ENCODE measurements around the gene TRAF7.

The TRAF7 gene

GRCh38 chr16:2166263-2167067, 10.9 kb downstream of the TRAF7 start:
- FAIRE-seq: no peak

GRCh38 chr16:2167068-2167638, 11.6 kb downstream of the TRAF7 start:
- no peak for FAIRE-seq

GRCh38 chr16:2170080-2170479, 14.5 kb downstream of the TRAF7 start:
- FAIRE-seq: no peak

GRCh38 chr16:2170587-2171435, 15.2 kb downstream of the TRAF7 start:
- no peak for FAIRE-seq

- FAIRE-seq: no peak
These were observed 16.1 kb downstream of the TRAF7 start for GRCh38 chr16:2171601-2172178.

- FAIRE-seq: no peak
These were observed 17.2 kb downstream of the TRAF7 start for GRCh38 chr16:2172688-2173335.

GRCh38 chr16:2173366-2173765, 17.8 kb downstream of the TRAF7 start:
- no peak for FAIRE-seq

- FAIRE-seq: no peak
These were observed 18.3 kb downstream of the TRAF7 start for GRCh38 chr16:2173916-2174315.

- FAIRE-seq: no peak
These were observed 19.0 kb downstream of the TRAF7 start for GRCh38 chr16:2174396-2175131.

GRCh38 chr16:2175454-2175853, 19.9 kb downstream of the TRAF7 start:
- no peak for FAIRE-seq

GRCh38 chr16:2176047-2176446, 20.5 kb downstream of the TRAF7 start:
- FAIRE-seq: no peak

- no peak for FAIRE-seq
These were observed 21.5 kb downstream of the TRAF7 start for GRCh38 chr16:2177101-2177500.

GRCh38 chr16:2177561-2177960, 22.0 kb downstream of the TRAF7 start:
- no peak for FAIRE-seq

- FAIRE-seq: no peak
These were observed 22.9 kb downstream of the TRAF7 start for GRCh38 chr16:2178321-2179106.

GRCh38 chr16:2179107-2179501, 23.5 kb downstream of the TRAF7 start:
- FAIRE-seq: no peak

GRCh38 chr16:2179576-2179975, 24.0 kb downstream of the TRAF7 start:
- FAIRE-seq: no peak

GRCh38 chr16:2180461-2180860, 24.9 kb downstream of the TRAF7 start:
- no peak for FAIRE-seq

GRCh38 chr16:2180962-2181923, 25.7 kb downstream of the TRAF7 start:
- no peak for FAIRE-seq

- no peak for FAIRE-seq
These were observed 26.4 kb downstream of the TRAF7 start for GRCh38 chr16:2181952-2182351.

- no peak for FAIRE-seq
These were observed 28.1 kb downstream of the TRAF7 start for GRCh38 chr16:2183671-2184070.
